Activated CD8-positive, alpha-beta memory T cell treated with anti-CD3 and anti-CD28 coated beads, Interleukin-2, amount 10 ng/mL, durations not matched to agents 7 days and 5 days (primary cell): ENCODE measurements around the gene ERMARD. TPM values are rescaled to one million over a fixed set of nuclear protein-coding genes. Genes with fewer than 3 reads are reported as not detected.
A peak's percentile ranks its signal among the peaks of the same experiment; 100 is the strongest.

Source experiments
- ATAC-seq: fragments of 150-1000 bp; cut with Tn5 transposase; one replicate; pipeline ENCODE4 v1.10.0; 2021; ENCODE audit warnings: moderate library complexity
- CTCF ChIA-PET: fragments of 350-600 bp; sonication (Branson Sonifier 250); formaldehyde crosslinking; loops from one replicate; lab custom pipeline; 2021; ENCODE audit warnings: antibody characterized with exemption; lab: Charles Lee
- DNase-seq: peaks from one replicate; pipeline ENCODE4 v3.0.0-alpha.2; 2020
- H3K27ac Mint-ChIP-seq: one replicate; pipeline ENCODE4 v1.8.0; 2021; ENCODE audit warnings: mild to moderate bottlenecking, mixed read lengths
- H3K27me3 Mint-ChIP-seq: one replicate; pipeline ENCODE4 v1.8.0; 2021; ENCODE audit warnings: mixed read lengths
- H3K36me3 Mint-ChIP-seq: one replicate; pipeline ENCODE4 v1.8.0; 2021; ENCODE audit warnings: mild to moderate bottlenecking, mixed read lengths
- H3K4me1 Mint-ChIP-seq: one replicate; pipeline ENCODE4 v1.8.0; 2021; ENCODE audit warnings: mixed read lengths
- H3K4me3 Mint-ChIP-seq: one replicate; pipeline ENCODE4 v1.8.0; 2021; ENCODE audit warnings: mild to moderate bottlenecking, moderate library complexity, mixed read lengths
- H3K9me3 Mint-ChIP-seq: one replicate; pipeline ENCODE4 v1.8.0; 2022; ENCODE audit warnings: low read depth, mixed read lengths
- total RNA-seq, 2 experiments: library from RNA; stranded (reverse); gene quantifications; one replicate each; pipeline ENCODE4 v1.2.3, GENCODE V29; 2021

Gene ERMARD
- total RNA-seq, 2 experiments from 2014 or later, result 29.3 to 36.7 TPM

DNA sequence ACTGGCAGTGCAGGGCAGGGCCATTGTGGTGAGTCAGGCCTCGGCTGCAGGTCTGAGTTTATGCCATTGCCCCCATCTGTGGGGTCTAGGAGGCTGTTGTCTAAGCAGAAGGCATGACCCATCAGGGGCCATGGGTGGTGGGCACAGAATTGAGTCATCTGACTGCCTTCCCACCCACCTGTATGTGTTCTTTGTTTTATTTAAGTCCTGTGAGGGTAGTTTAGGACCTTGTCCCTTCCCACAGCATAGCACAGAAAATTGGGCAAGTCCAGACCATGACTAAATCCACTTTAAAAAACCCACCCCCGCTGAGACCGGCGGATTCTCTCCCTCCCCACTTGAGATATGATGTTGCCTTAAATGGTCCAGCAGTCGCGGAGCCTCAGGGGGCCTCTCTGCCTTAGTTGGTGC, 40.3 kb downstream of the ERMARD start:
- DNase-seq, result peak; percentile 31
- no peak for ATAC-seq
- H3K4me3 Mint-ChIP-seq, result no peak overlapping the region
- no peaks in the 10 kb centered on the region for H3K36me3 Mint-ChIP-seq
- no peaks in the 10 kb centered on the region for H3K9me3 Mint-ChIP-seq
- CTCF ChIA-PET, result interaction anchor here (1.4 to 4.8 kb wide), 3 partner anchors 13 to 728 kb away, joined by 4 to 74 read pairs (median 27); no protein-coding TSS in a partner anchor
- peaks cover 65% of the 10 kb centered on the region for H3K27me3 Mint-ChIP-seq
- H3K27ac Mint-ChIP-seq, result no peak overlapping the region
- peaks cover 15% of the 10 kb centered on the region for H3K4me1 Mint-ChIP-seq

- Mint-ChIP-seq H3K27ac (no peak overlapping the region), H3K36me3 (no peaks in the 10 kb centered on the region), H3K27me3 (peaks cover 69% of the 10 kb centered on the region), H3K4me3 (no peak overlapping the region), H3K4me1 (peaks cover 15% of the 10 kb centered on the region), H3K9me3 (no peaks in the 10 kb centered on the region)
- no peak for ATAC-seq
- CTCF ChIA-PET, result interaction anchor here (0.9 to 4.2 kb wide), 2 partner anchors 13 to 39 kb away, joined by 5 to 27 read pairs; no protein-coding TSS in a partner anchor
- DNase-seq, result peak; percentile 36
Measured at GRCh38 chr6:169792306-169793015, 41.0 kb downstream of the ERMARD start.

GRCh38 chr6:169793408-169793807, 42.0 kb downstream of the ERMARD start:
- H3K27ac Mint-ChIP-seq, result no peak overlapping the region
- H3K36me3 Mint-ChIP-seq, result no peaks in the 10 kb centered on the region
- H3K4me3 Mint-ChIP-seq, result no peak overlapping the region
- peaks cover 15% of the 10 kb centered on the region for H3K4me1 Mint-ChIP-seq
- ATAC-seq (no peak), DNase-seq (peak; percentile 29)
- H3K27me3 Mint-ChIP-seq, result peaks cover 76% of the 10 kb centered on the region
- CTCF ChIA-PET, result interaction anchor here (0.9 to 4.2 kb wide), 4 partner anchors 12 to 724 kb away, joined by 3 to 27 read pairs (median 8); no protein-coding TSS in a partner anchor
- no peaks in the 10 kb centered on the region for H3K9me3 Mint-ChIP-seq

DNA sequence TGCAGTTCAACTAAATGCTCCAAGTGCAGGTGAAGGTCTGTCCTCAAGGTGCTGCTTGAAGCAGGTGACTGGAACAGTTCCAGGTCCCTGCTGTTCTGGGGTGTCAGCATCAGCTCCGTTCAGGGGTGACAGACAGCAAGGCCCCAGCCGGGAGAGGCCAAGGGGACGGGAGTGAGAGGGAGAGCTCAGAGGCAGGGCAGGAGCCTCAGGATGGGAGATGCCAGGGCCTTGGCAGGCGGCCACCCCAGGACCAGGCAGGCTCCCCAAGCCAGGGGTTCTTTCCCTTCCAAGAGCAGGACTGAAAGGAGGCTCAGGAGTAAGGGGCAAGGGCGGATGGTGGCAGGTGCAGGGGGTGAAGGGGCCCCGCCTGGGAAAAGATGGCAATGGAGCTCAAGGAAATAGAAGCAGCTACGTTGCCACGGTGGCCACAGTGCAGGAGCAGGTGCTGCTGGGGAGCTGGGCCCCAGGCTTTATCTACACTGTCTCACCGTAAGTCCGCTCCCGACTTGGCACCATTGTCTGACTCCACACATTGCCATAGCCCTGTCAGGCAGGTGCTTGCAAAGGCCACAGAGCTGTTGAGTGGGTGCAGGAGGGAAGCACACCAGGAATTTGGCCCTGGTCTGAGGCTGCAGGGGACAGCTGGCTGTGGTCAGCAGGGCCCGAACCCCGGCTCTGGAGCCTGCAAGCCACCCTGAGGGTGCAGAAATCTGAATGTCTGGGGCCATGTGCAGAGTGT, 43.1 kb downstream of the ERMARD start:
- CTCF ChIA-PET, result interaction anchor here (1.4 to 4.2 kb wide), 3 partner anchors 11 to 736 kb away, joined by 4 to 27 read pairs (median 12); no protein-coding TSS in a partner anchor
- Mint-ChIP-seq H3K27me3 (peaks cover 82% of the 10 kb centered on the region), H3K27ac (no peak overlapping the region), H3K4me1 (peaks cover 14% of the 10 kb centered on the region), H3K4me3 (no peak overlapping the region), H3K9me3 (no peaks in the 10 kb centered on the region), H3K36me3 (no peaks in the 10 kb centered on the region)
- ATAC-seq (no peak), DNase-seq (peak; percentile 34)

DNA sequence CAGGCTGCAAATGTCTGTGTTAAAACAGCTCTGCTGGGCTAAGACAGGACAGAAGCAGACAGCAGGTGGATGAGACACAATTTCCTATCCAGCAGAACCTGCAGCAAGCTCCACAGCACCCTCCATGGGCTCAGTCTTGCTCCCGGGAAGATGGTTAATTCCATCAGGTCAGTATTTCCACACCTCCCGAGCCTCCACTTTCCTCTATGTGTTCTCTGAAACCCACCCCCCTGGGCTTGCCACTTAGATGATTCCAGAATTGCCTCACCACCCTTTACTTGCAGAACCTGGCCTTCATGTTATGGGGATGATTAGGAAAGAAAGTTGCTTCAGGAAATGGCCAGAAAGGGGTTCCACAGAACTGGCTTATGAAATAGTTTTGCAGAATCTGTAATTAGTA, 43.8 kb downstream of the ERMARD start:
- peaks cover 9% of the 10 kb centered on the region for H3K4me1 Mint-ChIP-seq
- ATAC-seq (no peak), DNase-seq (no peak)
- no peaks in the 10 kb centered on the region for H3K9me3 Mint-ChIP-seq
- no peak overlapping the region for H3K27ac Mint-ChIP-seq
- no peaks in the 10 kb centered on the region for H3K36me3 Mint-ChIP-seq
- H3K27me3 Mint-ChIP-seq, result peaks cover 87% of the 10 kb centered on the region
- CTCF ChIA-PET, result interaction anchor here (0.6 to 4.2 kb wide), 4 partner anchors 10 to 735 kb away, joined by 3 to 27 read pairs (median 8); no protein-coding TSS in a partner anchor
- no peak overlapping the region for H3K4me3 Mint-ChIP-seq

- Mint-ChIP-seq H3K9me3 (no peaks in the 10 kb centered on the region), H3K36me3 (no peaks in the 10 kb centered on the region), H3K4me3 (no peak overlapping the region), H3K27me3 (peaks cover 73% of the 10 kb centered on the region), H3K27ac (no peak overlapping the region), H3K4me1 (peaks cover 14% of the 10 kb centered on the region)
- CTCF ChIA-PET, result interaction anchor here (3.3 kb wide), 1 partner anchor 9 kb away, joined by 17 read pairs; no protein-coding TSS in a partner anchor
- DNase-seq (peak; percentile 33), ATAC-seq (no peak)
Measured at GRCh38 chr6:169798764-169799473, 47.5 kb downstream of the ERMARD start.

- Mint-ChIP-seq H3K27me3 (peaks cover 75% of the 10 kb centered on the region), H3K4me3 (no peak overlapping the region), H3K36me3 (no peaks in the 10 kb centered on the region), H3K27ac (no peak overlapping the region), H3K4me1 (peaks cover 20% of the 10 kb centered on the region), H3K9me3 (no peaks in the 10 kb centered on the region)
- CTCF ChIA-PET, result interaction anchor here (3.3 kb wide), 1 partner anchor 10 kb away, joined by 17 read pairs; no protein-coding TSS in a partner anchor
- ATAC-seq (no peak), DNase-seq (no peak)
Measured at GRCh38 chr6:169799474-169799926, 48.1 kb downstream of the ERMARD start.

DNA sequence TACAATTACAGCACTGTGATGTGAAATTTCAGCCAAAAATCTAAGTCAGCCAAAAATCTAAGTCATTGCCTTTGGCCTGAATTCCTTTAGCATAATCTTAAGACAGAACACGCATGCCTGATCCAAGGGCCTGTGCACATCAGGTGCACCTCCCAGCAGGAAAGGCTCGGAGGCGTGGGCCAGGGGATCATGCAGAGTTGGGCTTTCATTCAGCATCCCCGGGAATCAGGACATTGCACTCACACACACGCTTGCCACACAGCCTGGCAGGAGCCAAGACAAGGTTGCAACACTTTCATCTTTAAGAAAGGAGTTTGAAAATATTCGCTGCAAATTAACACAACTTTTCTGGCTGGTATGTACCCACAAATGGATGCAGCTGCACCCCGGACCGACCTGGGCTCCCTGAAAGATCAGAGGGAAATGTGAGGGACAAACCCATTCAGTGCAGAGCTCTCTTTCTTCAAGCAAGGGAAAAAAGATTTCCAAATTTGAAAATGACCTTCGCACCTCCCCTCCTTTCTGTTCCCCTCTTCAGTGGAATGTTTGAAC, 48.8 kb downstream of the ERMARD start:
- H3K27ac Mint-ChIP-seq, result no peak overlapping the region
- no peaks in the 10 kb centered on the region for H3K36me3 Mint-ChIP-seq
- peaks cover 27% of the 10 kb centered on the region for H3K4me1 Mint-ChIP-seq
- no peak for DNase-seq
- no peaks in the 10 kb centered on the region for H3K9me3 Mint-ChIP-seq
- no peak overlapping the region for H3K4me3 Mint-ChIP-seq
- peaks cover 75% of the 10 kb centered on the region for H3K27me3 Mint-ChIP-seq
- no peak for ATAC-seq
- CTCF ChIA-PET, result interaction anchor here (3.3 kb wide), 1 partner anchor 10 kb away, joined by 17 read pairs; no protein-coding TSS in a partner anchor

DNA sequence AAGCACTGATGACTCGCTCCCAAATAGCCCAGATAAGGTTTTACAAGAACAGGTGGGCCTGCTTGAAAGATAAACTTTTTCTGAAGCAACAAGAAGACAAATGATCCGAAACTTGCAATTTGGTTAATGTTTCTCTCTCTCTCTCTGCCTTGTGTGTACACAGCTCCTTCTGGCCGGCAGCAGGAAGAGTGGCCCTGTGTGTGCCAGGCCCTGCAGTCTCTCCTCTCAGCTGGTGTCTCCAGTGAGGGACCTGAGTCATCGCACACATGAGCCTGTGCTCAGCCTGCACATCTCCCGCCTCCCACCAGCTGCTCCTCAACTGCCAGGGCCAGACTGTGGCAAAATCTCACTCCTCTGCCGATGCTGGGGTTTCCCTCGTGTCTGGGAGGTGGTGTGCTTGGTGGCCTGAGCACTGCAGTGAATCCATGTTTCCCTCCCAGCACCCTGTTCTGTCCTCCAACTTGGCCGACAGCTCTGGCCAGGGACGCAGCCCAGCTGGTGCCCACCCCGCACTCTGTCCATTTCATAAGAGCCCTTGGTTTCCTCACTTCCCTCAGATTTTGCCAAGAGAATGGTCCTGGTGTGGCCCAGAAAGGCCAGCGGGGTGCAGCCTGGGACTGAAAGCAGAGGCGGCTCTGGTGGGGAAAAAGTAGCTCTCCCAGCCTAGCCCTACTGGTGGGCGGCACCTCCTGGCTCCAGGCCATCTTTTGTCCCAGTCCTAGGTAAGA, 49.4 kb downstream of the ERMARD start:
- no peak overlapping the region for H3K4me3 Mint-ChIP-seq
- CTCF ChIA-PET, result interaction anchor here (3.3 kb wide), 1 partner anchor 11 kb away, joined by 17 read pairs; no protein-coding TSS in a partner anchor
- H3K27me3 Mint-ChIP-seq, result peaks cover 76% of the 10 kb centered on the region
- H3K27ac Mint-ChIP-seq, result no peak overlapping the region
- ATAC-seq, result no peak
- H3K9me3 Mint-ChIP-seq, result no peaks in the 10 kb centered on the region
- H3K36me3 Mint-ChIP-seq, result no peaks in the 10 kb centered on the region
- peak; percentile 30 for DNase-seq
- peaks cover 34% of the 10 kb centered on the region for H3K4me1 Mint-ChIP-seq

DNA sequence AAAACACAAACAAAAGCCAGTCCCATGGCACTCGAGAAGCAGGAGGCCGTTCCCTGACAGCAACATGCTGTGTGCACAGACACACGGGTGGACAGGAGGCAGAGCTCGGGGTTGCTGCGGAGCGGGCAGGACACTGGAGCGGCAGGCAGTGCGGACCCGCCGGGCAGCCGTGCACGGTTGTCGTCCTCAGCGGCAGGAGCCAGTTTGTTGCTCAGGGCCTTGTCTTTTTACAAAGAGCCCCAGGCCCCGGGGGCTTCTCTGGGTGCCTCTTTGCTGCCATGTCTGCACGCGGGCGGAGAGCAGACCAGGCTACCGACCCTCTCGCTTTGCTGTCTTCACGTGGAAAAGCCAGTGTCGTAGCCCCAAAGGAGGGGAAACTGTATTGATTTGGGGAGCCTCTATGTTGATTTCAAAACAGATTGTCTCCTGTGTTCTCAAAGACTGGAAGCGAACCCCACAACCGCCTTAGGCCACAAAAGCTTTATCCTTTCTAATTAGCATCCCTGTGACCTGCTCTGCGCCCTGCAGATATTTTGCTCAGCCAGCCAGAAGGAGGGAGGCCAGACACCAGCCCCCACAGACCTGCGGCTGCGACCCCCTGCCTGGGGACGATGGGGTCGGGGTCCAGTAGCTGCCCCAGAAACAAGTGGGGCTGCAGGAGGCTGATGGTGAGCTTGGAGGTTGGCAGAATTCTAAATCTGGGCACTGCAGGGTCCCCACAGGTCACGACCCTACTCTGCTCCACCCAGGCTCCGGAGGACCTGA, 50.2 kb downstream of the ERMARD start:
- H3K4me3 Mint-ChIP-seq, result no peak overlapping the region
- ATAC-seq (no peak), DNase-seq (peak; percentile 27)
- H3K36me3 Mint-ChIP-seq, result no peaks in the 10 kb centered on the region
- no peaks in the 10 kb centered on the region for H3K9me3 Mint-ChIP-seq
- peaks cover 77% of the 10 kb centered on the region for H3K27me3 Mint-ChIP-seq
- peaks cover 40% of the 10 kb centered on the region for H3K4me1 Mint-ChIP-seq
- H3K27ac Mint-ChIP-seq, result no peak overlapping the region
- CTCF ChIA-PET, result interaction anchor here (3.3 to 6.2 kb wide), 2 partner anchors 12 kb away, joined by 17 to 74 read pairs; no protein-coding TSS in a partner anchor

GRCh38 chr6:169802790-169803189, 51.4 kb downstream of the ERMARD start:
- Mint-ChIP-seq H3K27ac (no peak overlapping the region), H3K4me3 (no peak overlapping the region), H3K9me3 (no peaks in the 10 kb centered on the region), H3K36me3 (no peaks in the 10 kb centered on the region), H3K4me1 (peaks cover 51% of the 10 kb centered on the region), H3K27me3 (peaks cover 79% of the 10 kb centered on the region)
- CTCF ChIA-PET, result interaction anchor here (0.7 to 6.2 kb wide), 7 partner anchors 9 to 727 kb away, joined by 3 to 74 read pairs (median 8); no protein-coding TSS in a partner anchor
- no peak for ATAC-seq
- no peak for DNase-seq
